Epithelial cell of proximal tubule (primary cell): ENCODE data around the gene KANSL3. TPM values are rescaled to one million over a fixed set of nuclear protein-coding genes. Genes with fewer than 3 reads are reported as not detected.
"Not testable (repeated sequence)": the region's sequence is repeated elsewhere in the genome, so short reads cannot be mapped to it uniquely, and the experiment has no call there.

Experiments
- DNase-seq: peaks from one replicate; pipeline ENCODE4 v3.0.0-alpha.2; 2011; ENCODE audit warnings: low read depth
- H3K4me3 ChIP-seq: 2 replicates; pipeline ENCODE4 v1.5.1; 2011; ENCODE audit warnings: low read depth, mild to moderate bottlenecking, low read length
- CTCF ChIP-seq: conservative IDR thresholded peaks from 2 replicates; pipeline ENCODE4 v1.5.1; 2012; ENCODE audit warnings: low read depth, mild to moderate bottlenecking, low read length
- total RNA-seq: library from RNA; depleted of rRNA; stranded (reverse); fragments of >200 nt; gene quantifications from 2 replicates; pipeline ENCODE4 v1.2.3, GENCODE V29; 2015

The KANSL3 gene
- total RNA-seq, 1 donor from 2014 or later: 24.0 TPM

DNA sequence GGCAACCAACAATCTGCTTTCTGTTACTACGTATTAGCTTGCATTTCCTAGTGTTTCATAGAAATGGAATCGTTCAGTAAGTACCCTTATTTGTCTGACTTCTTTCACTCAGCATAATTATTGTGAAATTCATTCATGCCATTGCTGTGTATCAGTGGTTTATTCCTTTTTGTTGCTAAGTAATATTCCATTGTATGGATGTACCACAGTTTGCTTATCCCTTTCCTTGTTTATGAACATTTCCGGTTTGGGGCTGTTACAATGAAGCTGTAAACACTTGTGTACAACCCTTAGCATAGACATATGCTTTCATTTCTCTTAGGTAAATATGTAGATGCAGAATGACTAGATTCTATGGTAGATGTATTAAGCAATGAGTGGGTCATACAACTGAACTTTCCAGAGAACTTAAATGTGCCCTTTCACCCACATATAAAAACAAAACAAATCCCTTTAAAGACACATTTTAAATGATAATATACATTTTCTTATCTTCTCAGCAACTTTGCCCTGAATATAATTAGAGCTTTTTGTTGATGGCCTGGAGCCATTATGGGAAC is 26.3 kb upstream of the KANSL3 start:
- no peak for TF ChIP-seq CTCF
- no peak for DNase-seq
- no peak overlapping the region for H3K4me3 ChIP-seq

DNA sequence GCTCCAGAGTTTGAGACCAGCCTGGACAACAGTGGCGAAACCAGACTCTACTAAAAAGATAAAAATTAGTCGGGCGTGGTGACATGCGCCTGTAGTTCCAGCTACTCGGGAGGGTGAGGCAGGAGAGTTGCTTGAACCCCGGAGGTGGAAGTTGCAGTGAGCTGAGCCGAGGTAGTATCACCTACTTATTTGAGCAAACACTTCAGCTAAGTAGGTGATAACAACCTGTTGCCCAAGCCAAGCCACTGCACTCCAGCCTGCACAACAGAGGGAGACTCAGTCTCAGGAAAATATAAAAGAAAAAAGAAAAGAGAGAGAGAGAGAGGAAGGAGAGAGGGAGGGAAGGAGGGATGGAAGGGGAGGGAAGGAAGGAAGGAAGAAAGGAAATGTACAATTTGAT is 25.7 kb upstream of the KANSL3 start:
- no peak for TF ChIP-seq CTCF
- DNase-seq: no peak
- H3K4me3 ChIP-seq: no peak overlapping the region

DNA sequence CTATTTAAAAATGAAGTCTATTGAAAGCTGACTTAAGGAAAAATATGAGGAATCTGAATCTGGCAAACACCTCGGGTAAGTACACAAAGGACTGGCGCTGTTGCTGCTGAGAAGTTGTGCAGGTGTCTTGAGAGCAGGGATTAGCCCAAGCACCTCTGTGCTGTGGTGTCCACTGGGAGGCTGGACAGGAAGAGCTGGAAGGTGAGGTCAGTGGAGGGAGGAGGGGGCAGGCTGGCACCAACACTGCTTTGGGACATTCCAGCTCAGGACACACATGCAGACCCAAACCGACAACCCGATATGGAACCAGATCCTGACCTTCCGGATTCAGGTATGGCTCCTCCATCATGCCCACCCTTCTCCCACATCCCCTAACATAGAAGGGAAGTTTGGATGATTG is 25.1 kb upstream of the KANSL3 start:
- H3K4me3 ChIP-seq: no peak overlapping the region
- DNase-seq: no peak
- TF ChIP-seq CTCF: no peak

- no peak for TF ChIP-seq CTCF
- H3K4me3 ChIP-seq: no peak overlapping the region
- no peak for DNase-seq
These were observed 24.2 kb upstream of the KANSL3 start for GRCh38 chr2:96662360-96662759.

GRCh38 chr2:96661324-96661723 is 23.2 kb upstream of the KANSL3 start:
- no peak for DNase-seq
- no peak overlapping the region for H3K4me3 ChIP-seq
- no peak for TF ChIP-seq CTCF

DNA sequence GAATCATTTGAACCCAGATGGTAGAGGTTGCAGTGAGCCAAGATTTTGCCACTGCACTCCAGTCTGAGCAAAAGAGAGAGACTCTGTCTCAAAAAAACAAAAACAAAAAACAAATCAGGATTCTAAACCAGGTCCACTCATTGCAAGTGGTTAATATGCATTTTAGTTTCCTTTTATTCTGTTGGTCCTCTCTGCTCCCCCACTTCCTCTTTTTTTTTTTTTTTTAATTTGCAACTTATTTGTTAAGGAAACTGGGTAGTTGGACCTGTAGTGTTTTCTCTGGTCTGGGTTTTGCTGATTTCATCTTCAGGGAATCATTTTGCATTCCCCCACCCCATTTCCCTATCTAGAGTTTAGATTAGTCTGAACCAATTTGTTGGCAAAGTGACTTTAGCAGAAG is 18.4 kb upstream of the KANSL3 start:
- TF ChIP-seq CTCF: no peak
- no peak overlapping the region for H3K4me3 ChIP-seq
- no peak for DNase-seq

DNA sequence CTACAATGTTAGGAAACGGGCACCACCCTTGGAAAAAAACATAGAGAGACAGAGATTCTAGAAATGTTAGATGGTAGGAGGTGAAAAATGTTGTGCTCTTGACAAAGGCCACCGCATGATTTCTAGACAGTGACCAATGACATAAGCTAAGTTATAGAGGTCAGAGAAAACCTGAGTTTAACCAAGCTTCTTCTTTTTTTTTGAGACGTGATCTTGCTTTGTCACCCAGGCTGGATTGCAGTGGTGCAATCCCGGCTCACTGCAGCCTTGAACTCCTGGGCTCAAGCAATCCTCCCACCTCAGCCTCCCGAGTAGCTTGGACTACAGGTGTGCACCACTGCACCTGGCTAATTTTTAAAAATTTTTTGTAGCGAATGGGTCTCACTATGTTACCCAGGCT is 17.4 kb upstream of the KANSL3 start:
- TF ChIP-seq CTCF: no peak
- H3K4me3 ChIP-seq: no peak overlapping the region
- DNase-seq: no peak

GRCh38 chr2:96654791-96655190 is 16.7 kb upstream of the KANSL3 start:
- not testable (repeated sequence) for DNase-seq, H3K4me3 ChIP-seq
